WTC11 (cell line): Measurements from ENCODE around the gene UBTD1. TPM values are rescaled to one million over a fixed set of nuclear protein-coding genes. Genes with fewer than 3 reads are reported as not detected.

Source experiments
- ATAC-seq: fragments of 200-7000 bp; cut with Tn5 transposase; 2 replicates; pipeline ENCODE4 v1.10.0; 2021; ENCODE audit warnings: mild to moderate bottlenecking, moderate library complexity
- CTCF ChIA-PET: fragments of 300-600 bp; sonication (Branson Sonifier 250); formaldehyde crosslinking; loops from one replicate; lab custom pipeline; 2021; ENCODE audit warnings: antibody characterized with exemption; lab: Charles Lee
- POLR2A ChIA-PET: fragments of 350-600 bp; sonication (Branson Sonifier 250); formaldehyde crosslinking; loops from one replicate; lab custom pipeline; 2021; ENCODE audit warnings: antibody characterized with exemption; lab: Charles Lee
- DNase-seq: peaks from one replicate; pipeline ENCODE4 v3.0.0; 2021; ENCODE audit warnings: low spot score
- H3K27ac Mint-ChIP-seq: 2 replicates; pipeline ENCODE4 v1.8.0; 2021; ENCODE audit warnings: mixed read lengths
- H3K27me3 Mint-ChIP-seq: 2 replicates; pipeline ENCODE4 v1.8.0; 2021; ENCODE audit warnings: low read depth, mild to moderate bottlenecking, moderate library complexity, mixed read lengths
- H3K36me3 Mint-ChIP-seq: 2 replicates; pipeline ENCODE4 v1.8.0; 2021; ENCODE audit warnings: mixed read lengths
- H3K4me1 Mint-ChIP-seq: 2 replicates; pipeline ENCODE4 v1.8.0; 2022; ENCODE audit warnings: mixed read lengths
- H3K4me3 Mint-ChIP-seq: 2 replicates; pipeline ENCODE4 v1.8.0; 2021; ENCODE audit warnings: mild to moderate bottlenecking, moderate library complexity, mixed read lengths
- H3K9me3 Mint-ChIP-seq: 2 replicates; pipeline ENCODE4 v1.8.0; 2021; ENCODE audit warnings: mixed read lengths
- AFF4 ChIP-seq: sonication (generic); formaldehyde crosslinking; IDR thresholded peaks from 2 replicates; pipeline ENCODE4 v1.8.1; 2023; ENCODE audit warnings: mild to moderate bottlenecking, missing genetic modification reagents, borderline replicate concordance
- AR ChIP-seq: fragments of 250-450 bp; sonication (Bioruptor Pico); IDR thresholded peaks from 2 replicates; pipeline ENCODE4 v1.9.0; 2021; ENCODE audit warnings: mild to moderate bottlenecking
- E2F1 ChIP-seq: sonication (generic); formaldehyde crosslinking; IDR thresholded peaks from 2 replicates; pipeline ENCODE4 v1.8.0; 2022; ENCODE audit warnings: mild to moderate bottlenecking, missing genetic modification reagents
- EMX1 ChIP-seq: fragments of 250-450 bp; sonication (Bioruptor Pico); IDR thresholded peaks from 2 replicates; pipeline ENCODE4 v1.8.0; 2021; ENCODE audit warnings: mild to moderate bottlenecking
- HMGA2 ChIP-seq: fragments of 250-450 bp; sonication (Bioruptor Pico); IDR thresholded peaks from 2 replicates; pipeline ENCODE4 v1.4.0; 2021; ENCODE audit warnings: mild to moderate bottlenecking, moderate library complexity
- IRF1 ChIP-seq: sonication (generic); formaldehyde crosslinking; IDR thresholded peaks from 2 replicates; pipeline ENCODE4 v1.8.0; 2023; ENCODE audit warnings: missing genetic modification reagents
- MLX ChIP-seq: sonication (generic); formaldehyde crosslinking; IDR thresholded peaks from 2 replicates; pipeline ENCODE4 v1.8.1; 2023; ENCODE audit warnings: mild to moderate bottlenecking, missing genetic modification reagents, moderate library complexity
- NFE2L1 ChIP-seq: sonication (generic); formaldehyde crosslinking; IDR thresholded peaks from 2 replicates; pipeline ENCODE4 v1.8.1; 2023; ENCODE audit warnings: missing genetic modification reagents
- OVOL2 ChIP-seq: fragments of 250-450 bp; sonication (Bioruptor Pico); IDR thresholded peaks from 2 replicates; pipeline ENCODE4 v1.9.0; 2021; ENCODE audit warnings: mild to moderate bottlenecking, borderline replicate concordance
- SOX15 ChIP-seq: fragments of 250-450 bp; sonication (Bioruptor Pico); IDR thresholded peaks from 2 replicates; pipeline ENCODE4 v1.9.0; 2021; ENCODE audit warnings: mild to moderate bottlenecking
- STAT6 ChIP-seq: sonication (generic); formaldehyde crosslinking; conservative IDR thresholded peaks from 2 replicates; pipeline ENCODE4 v1.8.1; 2023; ENCODE audit warnings: mild to moderate bottlenecking, low read depth, missing genetic modification reagents, moderate library complexity
- USF2 ChIP-seq: sonication (generic); formaldehyde crosslinking; IDR thresholded peaks from 2 replicates; pipeline ENCODE4 v1.8.1; 2023; ENCODE audit warnings: mild to moderate bottlenecking, missing genetic modification reagents, moderate library complexity
- ZNF232 ChIP-seq: sonication (generic); formaldehyde crosslinking; IDR thresholded peaks from 2 replicates; pipeline ENCODE4 v1.8.0; 2022; ENCODE audit warnings: mild to moderate bottlenecking, missing genetic modification reagents
- ZNF425 ChIP-seq: fragments of 250-450 bp; sonication (Bioruptor Pico); conservative IDR thresholded peaks from 2 replicates; pipeline ENCODE4 v1.9.0; 2021; ENCODE audit warnings: mild to moderate bottlenecking
- total RNA-seq: library from RNA; stranded (reverse); gene quantifications from 3 replicates; pipeline ENCODE4 v1.2.3, GENCODE V29; 2021

The UBTD1 gene
- total RNA-seq, 1 experiment from 2014 or later: 35.7 TPM

- Mint-ChIP-seq H3K4me3 (no peak overlapping the region), H3K4me1 (no peaks in the 10 kb centered on the region), H3K27ac (no peak overlapping the region), H3K9me3 (no peaks in the 10 kb centered on the region), H3K36me3 (no peaks in the 10 kb centered on the region), H3K27me3 (no peaks in the 10 kb centered on the region)
- POLR2A ChIA-PET: no interaction called here
- no peak for DNase-seq
- no peak for ATAC-seq
- no peak for TF ChIP-seq EMX1
- no peak for TF ChIP-seq USF2
- no peak for TF ChIP-seq E2F1
- TF ChIP-seq AFF4 (CRISPR knock-in tag): no peak
- no peak for TF ChIP-seq IRF1 (CRISPR knock-in tag)
- TF ChIP-seq HMGA2 (CRISPR knock-in tag): no peak
- no peak for TF ChIP-seq MLX (CRISPR knock-in tag)
- CTCF ChIA-PET: interaction anchor here (0.7 kb wide), 1 partner anchor 200 kb away, joined by 4 read pairs; no protein-coding TSS in a partner anchor
Measured at GRCh38 chr10:97618285-97618684, 119.6 kb downstream of the UBTD1 start.

- no peaks in the 10 kb centered on the region for H3K9me3 Mint-ChIP-seq
- no peaks in the 10 kb centered on the region for H3K36me3 Mint-ChIP-seq
- TF ChIP-seq ZNF232 (CRISPR knock-in tag) (no peak), ZNF425 (CRISPR knock-in tag) (no peak), OVOL2 (no peak), SOX15 (CRISPR knock-in tag) (no peak), NFE2L1 (CRISPR knock-in tag) (no peak), STAT6 (CRISPR knock-in tag) (no peak), AR (CRISPR knock-in tag) (no peak)
- no peak for DNase-seq
- H3K4me1 Mint-ChIP-seq: no peaks in the 10 kb centered on the region
- POLR2A ChIA-PET: no interaction called here
- H3K4me3 Mint-ChIP-seq: no peak overlapping the region
- CTCF ChIA-PET: interaction anchor here (0.7 kb wide), 1 partner anchor 200 kb away, joined by 4 read pairs; no protein-coding TSS in a partner anchor
- ATAC-seq: no peak
- H3K27ac Mint-ChIP-seq: no peak overlapping the region
- no peaks in the 10 kb centered on the region for H3K27me3 Mint-ChIP-seq
Measured at GRCh38 chr10:97618733-97619132, 120.0 kb downstream of the UBTD1 start.
